Hepatocyte (in vitro differentiated cells): ENCODE results near the gene COG2. TPM values are rescaled to one million over a fixed set of nuclear protein-coding genes. Genes with fewer than 3 reads are reported as not detected.

ENCODE experiments used
- DNase-seq: peaks from one replicate; pipeline ENCODE4 v3.0.0-alpha.2; 2016; ENCODE audit warnings: low spot score
- H2AFZ ChIP-seq: fragments of 200-600 bp; sonication (generic); 2 replicates; pipeline ENCODE4 v1.6.0; 2016; ENCODE audit warnings: antibody characterized with exemption, mild to moderate bottlenecking
- H3K27ac ChIP-seq: fragments of 200-600 bp; sonication (generic); 2 replicates; pipeline ENCODE4 v1.5.1; 2016; ENCODE audit warnings: mild to moderate bottlenecking
- H3K27me3 ChIP-seq: fragments of 200-600 bp; sonication (generic); 2 replicates; pipeline ENCODE4 v1.6.1; 2016
- H3K36me3 ChIP-seq: fragments of 200-600 bp; sonication (generic); replicated peaks from 2 replicates; pipeline ENCODE4 v1.5.1; 2016; ENCODE audit warnings: low read depth; ENCODE audit not compliant: insufficient read depth
- H3K4me1 ChIP-seq: fragments of 200-600 bp; sonication (generic); 2 replicates; pipeline ENCODE4 v1.5.1; 2016; ENCODE audit warnings: mild to moderate bottlenecking, moderate library complexity; ENCODE audit not compliant: insufficient read depth
- H3K4me2 ChIP-seq: fragments of 200-600 bp; sonication (generic); 2 replicates; pipeline ENCODE4 v1.6.0; 2016
- H3K4me3 ChIP-seq: fragments of 200-600 bp; sonication (generic); 2 replicates; pipeline ENCODE4 v1.5.1; 2016; ENCODE audit warnings: mild to moderate bottlenecking
- H3K79me2 ChIP-seq: fragments of 200-600 bp; sonication (generic); 2 replicates; pipeline ENCODE4 v1.6.0; 2017; ENCODE audit warnings: mild to moderate bottlenecking
- H3K9me2 ChIP-seq: fragments of 200-600 bp; sonication (generic); replicated peaks from 2 replicates; pipeline ENCODE4 v1.6.0; 2017; ENCODE audit warnings: mild to moderate bottlenecking; ENCODE audit not compliant: insufficient read depth
- H3K9me3 ChIP-seq: fragments of 200-600 bp; sonication (generic); 2 replicates; pipeline ENCODE4 v1.5.1; 2016; ENCODE audit warnings: low read depth, mild to moderate bottlenecking
- H4K20me1 ChIP-seq: fragments of 200-600 bp; sonication (generic); 2 replicates; pipeline ENCODE4 v1.6.0; 2016; ENCODE audit warnings: mild to moderate bottlenecking; ENCODE audit not compliant: insufficient read depth, poor library complexity, severe bottlenecking
- EZH2 ChIP-seq: fragments of 200-600 bp; sonication (generic); IDR thresholded peaks from 2 replicates; pipeline ENCODE4 v1.6.1; 2016; ENCODE audit warnings: antibody characterized with exemption, mild to moderate bottlenecking, borderline replicate concordance
- EZH2phosphoT487 ChIP-seq: fragments of 200-600 bp; sonication (generic); IDR thresholded peaks from one replicate; pipeline ENCODE4 v1.6.1; 2018; ENCODE audit warnings: antibody characterized with exemption, mild to moderate bottlenecking, low read depth, moderate library complexity; ENCODE audit not compliant: unreplicated experiment, severe bottlenecking
- WGBS: methylation state at CpG from one replicate; pipeline ENCODE4 v1.1.6; 2016; ENCODE audit warnings: low lambda C conversion rate; ENCODE audit errors: missing lambda C conversion rate; 5-methylcytosine and 5-hydroxymethylcytosine counted together
- polyA plus RNA-seq: library from polyadenylated mRNA; unstranded; fragments of >200 nt; fragmentation: Nextera tagmentation; extraction: Ambion mirVana; gene quantifications from 2 replicates; pipeline ENCODE4 v1.2.1, GENCODE V29; 2016
- total RNA-seq: library from RNA; depleted of rRNA; stranded (reverse); fragments of >200 nt; gene quantifications from 2 replicates; pipeline ENCODE4 v1.2.3, GENCODE V29; 2014
- TF ChIP-seq, protein P1 (sequence below): fragments of 200-600 bp; sonication (generic); IDR thresholded peaks from 2 replicates; pipeline ENCODE4 v1.5.1; 2016; ENCODE audit warnings: antibody characterized with exemption, mild to moderate bottlenecking; ENCODE audit not compliant: poor library complexity

The COG2 gene
- total RNA-seq, result 39.9 and 46.2 TPM in 2 replicates
- 23.7 and 25.3 TPM in 2 replicates for polyA plus RNA-seq

GRCh38 chr1:230642263-230642959, at the start of gene COG2:
TSS of gene COG2 (plus strand) at chr1:230642481. CDS start at chr1:230642607, 126 bp downstream.
- Histone ChIP-seq H3K9me3 (no peaks in the 10 kb centered on the region), H3K36me3 (no peaks in the 10 kb centered on the region), H3K9me2 (no peaks in the 10 kb centered on the region), H2AFZ (peak within 1 kb of the TSS; percentile 86), H4K20me1 (peaks cover 7% of the 10 kb centered on the region), H3K4me2 (peak within 1 kb of the TSS; percentile 86), H3K27me3 (no peaks in the 10 kb centered on the region), H3K27ac (peak within 1 kb of the TSS; percentile 94), H3K4me3 (peak within 1 kb of the TSS; percentile 74), H3K79me2 (peaks cover 45% of the 10 kb centered on the region), H3K4me1 (peaks cover 9% of the 10 kb centered on the region)
- TF ChIP-seq EZH2phosphoT487 (no peak), EZH2 (no peak)
- TF ChIP-seq, protein P1, sequence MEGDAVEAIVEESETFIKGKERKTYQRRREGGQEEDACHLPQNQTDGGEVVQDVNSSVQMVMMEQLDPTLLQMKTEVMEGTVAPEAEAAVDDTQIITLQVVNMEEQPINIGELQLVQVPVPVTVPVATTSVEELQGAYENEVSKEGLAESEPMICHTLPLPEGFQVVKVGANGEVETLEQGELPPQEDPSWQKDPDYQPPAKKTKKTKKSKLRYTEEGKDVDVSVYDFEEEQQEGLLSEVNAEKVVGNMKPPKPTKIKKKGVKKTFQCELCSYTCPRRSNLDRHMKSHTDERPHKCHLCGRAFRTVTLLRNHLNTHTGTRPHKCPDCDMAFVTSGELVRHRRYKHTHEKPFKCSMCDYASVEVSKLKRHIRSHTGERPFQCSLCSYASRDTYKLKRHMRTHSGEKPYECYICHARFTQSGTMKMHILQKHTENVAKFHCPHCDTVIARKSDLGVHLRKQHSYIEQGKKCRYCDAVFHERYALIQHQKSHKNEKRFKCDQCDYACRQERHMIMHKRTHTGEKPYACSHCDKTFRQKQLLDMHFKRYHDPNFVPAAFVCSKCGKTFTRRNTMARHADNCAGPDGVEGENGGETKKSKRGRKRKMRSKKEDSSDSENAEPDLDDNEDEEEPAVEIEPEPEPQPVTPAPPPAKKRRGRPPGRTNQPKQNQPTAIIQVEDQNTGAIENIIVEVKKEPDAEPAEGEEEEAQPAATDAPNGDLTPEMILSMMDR, result peak; percentile 97
- under 1% methylated on average over 60 of the region's 62 CpGs for WGBS
- DNase-seq, result peak; percentile 98

DNA sequence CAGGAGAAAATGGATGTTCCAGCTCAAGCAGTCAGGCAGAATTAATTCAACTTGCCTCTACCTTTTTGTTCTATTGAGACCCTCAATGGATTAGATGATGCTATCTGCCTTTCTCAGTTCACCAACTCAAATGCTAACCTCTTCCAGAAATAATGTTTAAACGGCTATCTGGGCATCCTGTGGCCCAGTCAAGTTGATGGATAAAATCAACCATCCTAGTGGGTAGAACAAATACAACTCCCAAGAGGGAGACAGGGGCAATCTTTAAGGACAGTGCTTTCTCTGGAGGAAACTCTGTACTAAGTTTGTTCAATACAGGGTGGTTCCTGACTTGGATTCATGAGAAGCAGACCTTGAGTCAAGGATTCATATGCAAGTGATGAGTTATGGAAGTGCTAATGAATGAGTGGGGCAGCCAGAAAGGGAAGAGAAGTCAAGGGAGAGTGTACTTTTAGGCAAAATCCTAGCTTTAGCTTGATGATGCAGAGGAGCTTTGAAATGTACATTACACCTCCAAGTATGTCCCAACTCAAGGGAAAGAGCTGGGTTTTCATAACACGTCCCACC, 49.4 kb upstream of the COG2 start:
- DNase-seq, result no peak
- whole genome bisulfite sequencing, result 62% methylated on average over 2 of the region's 2 CpGs
- Histone ChIP-seq H3K27me3 (no peaks in the 10 kb centered on the region), H4K20me1 (no peaks in the 10 kb centered on the region), H3K36me3 (no peaks in the 10 kb centered on the region), H3K27ac (no peak overlapping the region), H3K79me2 (no peaks in the 10 kb centered on the region), H3K4me3 (no peak overlapping the region), H3K9me3 (no peaks in the 10 kb centered on the region), H3K4me1 (no peaks in the 10 kb centered on the region), H3K9me2 (no peaks in the 10 kb centered on the region), H2AFZ (no peak overlapping the region), H3K4me2 (no peak overlapping the region)
- TF ChIP-seq EZH2, result no peak

GRCh38 chr1:230594214-230594773, 48.0 kb upstream of the COG2 start:
- H3K27ac ChIP-seq, result no peak overlapping the region
- no peak overlapping the region for H3K4me3 ChIP-seq
- no peaks in the 10 kb centered on the region for H3K9me3 ChIP-seq
- no peaks in the 10 kb centered on the region for H3K79me2 ChIP-seq
- H2AFZ ChIP-seq, result no peak overlapping the region
- no peak for DNase-seq
- no peak overlapping the region for H3K4me2 ChIP-seq
- H4K20me1 ChIP-seq, result no peaks in the 10 kb centered on the region
- no peak for TF ChIP-seq EZH2
- TF ChIP-seq EZH2phosphoT487, result no peak
- H3K4me1 ChIP-seq, result no peaks in the 10 kb centered on the region
- WGBS, result 86% methylated on average over 1 of the region's 1 CpG
- no peaks in the 10 kb centered on the region for H3K27me3 ChIP-seq
- no peaks in the 10 kb centered on the region for H3K36me3 ChIP-seq
- no peaks in the 10 kb centered on the region for H3K9me2 ChIP-seq

DNA sequence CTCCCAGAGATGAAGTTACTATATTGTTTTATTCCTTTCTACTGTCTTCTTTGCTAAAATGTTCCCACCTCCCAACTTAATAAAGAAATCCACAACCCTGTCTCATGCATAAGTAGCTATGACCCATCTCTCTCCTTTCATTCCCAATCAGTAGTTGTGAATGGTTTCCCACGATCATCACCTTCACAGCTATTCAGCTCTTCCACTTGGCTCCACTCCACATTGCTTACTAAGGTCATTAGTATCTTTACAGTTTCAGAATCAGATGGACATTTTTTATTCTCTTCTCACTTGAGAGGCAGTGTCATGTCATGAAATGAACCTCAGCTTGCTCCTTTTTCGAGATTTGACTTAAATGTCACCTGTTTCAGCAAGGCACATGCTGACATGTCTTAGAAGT, 47.1 kb upstream of the COG2 start:
- Histone ChIP-seq H3K4me3 (no peak overlapping the region), H4K20me1 (no peaks in the 10 kb centered on the region), H3K9me3 (no peaks in the 10 kb centered on the region), H3K4me2 (no peak overlapping the region), H3K9me2 (no peaks in the 10 kb centered on the region), H3K4me1 (no peaks in the 10 kb centered on the region), H3K27ac (no peak overlapping the region), H2AFZ (no peak overlapping the region), H3K79me2 (no peaks in the 10 kb centered on the region), H3K27me3 (no peaks in the 10 kb centered on the region), H3K36me3 (no peaks in the 10 kb centered on the region)
- no peak for TF ChIP-seq EZH2phosphoT487
- TF ChIP-seq, protein P1, result no peak
- no peak for TF ChIP-seq EZH2
- 84% methylated on average over 2 of the region's 2 CpGs for WGBS
- no peak for DNase-seq
